Calu3 (cell line): ENCODE measurements around the gene CACUL1. TPM values are rescaled to one million over a fixed set of nuclear protein-coding genes. Genes with fewer than 3 reads are reported as not detected.

Experiments
- BruUV-seq: library from RNA; stranded (reverse); fragments of 400-500 nt; replicated peaks from 2 replicates; lab custom pipeline; 2021; lab: Mats Ljungman, UMichigan
- CTCF ChIA-PET: fragments of 300-600 bp; sonication (Branson Sonifier 250); formaldehyde crosslinking; loops from one replicate; lab custom pipeline; 2022; ENCODE audit warnings: antibody characterized with exemption; lab: Charles Lee
- DNase-seq: peaks from one replicate; pipeline ENCODE4 v3.0.0; 2022
- H3K27ac Mint-ChIP-seq: one replicate; pipeline ENCODE4 v1.8.0; 2022; ENCODE audit warnings: mixed read lengths; ENCODE audit not compliant: unreplicated experiment
- H3K27me3 Mint-ChIP-seq: one replicate; pipeline ENCODE4 v1.8.0; 2022; ENCODE audit warnings: mixed read lengths; ENCODE audit not compliant: unreplicated experiment
- H3K36me3 Mint-ChIP-seq: one replicate; pipeline ENCODE4 v1.8.0; 2022; ENCODE audit warnings: mild to moderate bottlenecking, moderate library complexity, mixed read lengths; ENCODE audit not compliant: insufficient read depth, unreplicated experiment
- H3K4me1 Mint-ChIP-seq: one replicate; pipeline ENCODE4 v1.8.0; 2022; ENCODE audit warnings: mild to moderate bottlenecking, low read depth, mixed read lengths; ENCODE audit not compliant: unreplicated experiment
- H3K4me3 Mint-ChIP-seq: one replicate; pipeline ENCODE4 v1.8.0; 2022; ENCODE audit warnings: mild to moderate bottlenecking, low read depth, moderate library complexity, mixed read lengths; ENCODE audit not compliant: unreplicated experiment
- H3K9me3 Mint-ChIP-seq: one replicate; pipeline ENCODE4 v1.8.0; 2022; ENCODE audit warnings: low read depth, mixed read lengths; ENCODE audit not compliant: unreplicated experiment
- CTCF ChIP-seq: fragments of 200-600 bp; IDR thresholded peaks from one replicate; pipeline ENCODE4 v1.8.0; 2022; ENCODE audit warnings: antibody characterized with exemption; ENCODE audit not compliant: unreplicated experiment
- intact Hi-C: fragments of 100-400 bp; cut with micrococcal nuclease; formaldehyde crosslinking; loops from one replicate; pipeline ENCODE4 v1.10.0; 2022; ENCODE audit not compliant: unreplicated experiment
- total RNA-seq: library from RNA; stranded (reverse); gene quantifications from 2 replicates; pipeline ENCODE4 v1.2.3, GENCODE V29; 2022

Gene CACUL1
- total RNA-seq, 1 experiment from 2014 or later: 44.6 TPM

GRCh38 chr10:118723466-118723865, 31.3 kb downstream of the CACUL1 start:
- intact Hi-C loops: loop anchor here (5.0 kb wide), 1 partner anchor 79 kb away; no protein-coding TSS in a partner anchor
- DNase-seq: no peak

DNA sequence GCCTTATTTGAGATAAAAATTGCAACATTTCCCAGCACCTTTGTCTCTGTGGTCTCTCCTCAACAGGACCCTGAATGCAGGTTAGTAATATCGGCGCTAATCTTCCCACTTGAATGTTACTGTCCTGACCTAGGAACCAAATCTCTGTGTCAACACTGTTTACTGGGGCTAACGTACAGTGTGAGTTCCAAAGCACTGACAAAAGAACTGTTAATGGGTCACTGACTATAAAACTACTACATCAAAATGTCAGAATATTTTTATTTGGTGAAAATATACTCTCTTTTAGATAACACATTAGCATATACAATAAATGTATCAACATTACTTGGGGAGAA, 33.3 kb downstream of the CACUL1 start:
- H3K4me3 Mint-ChIP-seq: no peak overlapping the region
- intact Hi-C loops: loop anchor here (1.0 to 5.0 kb wide), 2 partner anchors 81 to 153 kb away; no protein-coding TSS in a partner anchor

More at GRCh38 chr10:118723466-118723865, 31.3 kb downstream of the CACUL1 start:
- no peak for TF ChIP-seq CTCF
- BruUV-seq: no TSS peak
- H3K9me3 Mint-ChIP-seq: no peaks in the 10 kb centered on the region
- H3K36me3 Mint-ChIP-seq: peaks cover 4% of the 10 kb centered on the region
- CTCF ChIA-PET: no interaction called here
- no peaks in the 10 kb centered on the region for H3K27me3 Mint-ChIP-seq
- no peak overlapping the region for H3K27ac Mint-ChIP-seq
- H3K4me1 Mint-ChIP-seq: peaks cover 12% of the 10 kb centered on the region
- no peak overlapping the region for H3K4me3 Mint-ChIP-seq

GRCh38 chr10:118720685-118721538, 33.9 kb downstream of the CACUL1 start:
- Mint-ChIP-seq H3K4me1 (peaks cover 4% of the 10 kb centered on the region), H3K27me3 (no peaks in the 10 kb centered on the region), H3K27ac (no peak overlapping the region), H3K4me3 (no peak overlapping the region), H3K9me3 (no peaks in the 10 kb centered on the region), H3K36me3 (peaks cover 4% of the 10 kb centered on the region)
- CTCF ChIA-PET: interaction anchor here (1.0 kb wide), 2 partner anchors 10 to 153 kb away, joined by 3 to 9 read pairs; no protein-coding TSS in a partner anchor
- no TSS peak for BruUV-seq
- intact Hi-C loops: loop anchor here (1.0 to 5.0 kb wide), 2 partner anchors 81 to 153 kb away; no protein-coding TSS in a partner anchor
- peak; percentile 49 for DNase-seq
- peak; percentile 36 for TF ChIP-seq CTCF

More for the DNA sequence above, 33.3 kb downstream of the CACUL1 start:
- TF ChIP-seq CTCF: no peak
- no TSS peak for BruUV-seq
- Mint-ChIP-seq H3K27ac (no peak overlapping the region), H3K9me3 (no peaks in the 10 kb centered on the region), H3K27me3 (no peaks in the 10 kb centered on the region), H3K4me1 (peaks cover 10% of the 10 kb centered on the region), H3K36me3 (peaks cover 4% of the 10 kb centered on the region)
- no peak for DNase-seq
- CTCF ChIA-PET: interaction anchor here (1.0 kb wide), 2 partner anchors 9 to 153 kb away, joined by 3 to 9 read pairs; no protein-coding TSS in a partner anchor

- Mint-ChIP-seq H3K27me3 (no peaks in the 10 kb centered on the region), H3K27ac (no peak overlapping the region), H3K4me3 (no peak overlapping the region), H3K9me3 (no peaks in the 10 kb centered on the region), H3K4me1 (no peaks in the 10 kb centered on the region), H3K36me3 (no peaks in the 10 kb centered on the region)
- TF ChIP-seq CTCF: no peak
- BruUV-seq: no TSS peak
- CTCF ChIA-PET: no interaction called here
- no peak for DNase-seq
- intact Hi-C loops: no loop called here
These were observed 40.4 kb downstream of the CACUL1 start for GRCh38 chr10:118714366-118714765.
